Measurements from ENCODE around the gene EBF4. TPM values are rescaled to one million over a fixed set of nuclear protein-coding genes. Genes with fewer than 3 reads are reported as not detected.

EBF4 gene
- polyA plus RNA-seq, 1 donor from 2014 or later = 13.2 TPM

- Histone ChIP-seq H4K20me1 (ENCODE audit: insufficient read depth) (no peaks in the 10 kb centered on the region), H3K9ac (ENCODE audit: low read length) (no peak overlapping the region), H3K4me2 (ENCODE audit: low read length) (no peak overlapping the region), H3K9me3 (ENCODE audit: low read length) (no peaks in the 10 kb centered on the region), H3K27me3 (ENCODE audit: insufficient read depth, low read depth, low read length) (peaks cover 36% of the 10 kb centered on the region), H3K4me3 (ENCODE audit: low read length) (no peak overlapping the region), H3K9me2 (ENCODE audit: insufficient read depth, low read length) (no peaks in the 10 kb centered on the region), H3K27ac (ENCODE audit: low read length) (no peak overlapping the region), H3K79me2 (replicated peaks; ENCODE audit: insufficient read depth, low read length) (no peaks in the 10 kb centered on the region), H3K36me3 (ENCODE audit: insufficient read depth, low read length) (no peaks in the 10 kb centered on the region), H3F3A (ENCODE audit: insufficient read depth, low read length, poor library complexity, severe bottlenecking) (no peaks in the 10 kb centered on the region), H2AFZ (ENCODE audit: low read depth, low read length) (no peak overlapping the region)
- TF ChIP-seq MXI1 (conservative IDR thresholded peaks at IDR 0.05; ENCODE audit: poor library complexity, severe bottlenecking) (no peak), SMC3 (conservative IDR thresholded peaks at IDR 0.05; ENCODE audit: poor library complexity) (no peak), RAD21 (conservative IDR thresholded peaks at IDR 0.05) (no peak), TAF1 (IDR thresholded peaks at IDR 0.05; ENCODE audit: low read depth) (no peak), POLR2AphosphoS5 (IDR thresholded peaks at IDR 0.05) (no peak), REST (IDR thresholded peaks at IDR 0.05; ENCODE audit: borderline replicate concordance) (no peak), EP300 (conservative IDR thresholded peaks at IDR 0.05; ENCODE audit: poor library complexity, severe bottlenecking) (no peak), EZH2 (IDR thresholded peaks at IDR 0.05; ENCODE audit: borderline replicate concordance, insufficient read depth, low read length, poor library complexity, severe bottlenecking) (no peak), CTCF (IDR thresholded peaks at IDR 0.05; ENCODE audit: poor library complexity, severe bottlenecking) (no peak)
Measured at GRCh38 chr20:2798095-2798805, 105.7 kb downstream of the EBF4 start.

GRCh38 chr20:2798814-2799213 lies 106.2 kb downstream of the EBF4 start:
- Histone ChIP-seq H3K27me3 (ENCODE audit: insufficient read depth, low read depth, low read length) (peaks cover 40% of the 10 kb centered on the region), H3F3A (ENCODE audit: insufficient read depth, low read length, poor library complexity, severe bottlenecking) (no peaks in the 10 kb centered on the region), H3K4me2 (ENCODE audit: low read length) (no peak overlapping the region), H3K27ac (ENCODE audit: low read length) (no peak overlapping the region), H2AFZ (ENCODE audit: low read depth, low read length) (no peak overlapping the region), H4K20me1 (ENCODE audit: insufficient read depth) (no peaks in the 10 kb centered on the region), H3K9ac (ENCODE audit: low read length) (peak overlapping the region; percentile 63), H3K36me3 (ENCODE audit: insufficient read depth, low read length) (no peaks in the 10 kb centered on the region), H3K79me2 (replicated peaks; ENCODE audit: insufficient read depth, low read length) (no peaks in the 10 kb centered on the region), H3K9me3 (ENCODE audit: low read length) (no peaks in the 10 kb centered on the region), H3K9me2 (ENCODE audit: insufficient read depth, low read length) (no peaks in the 10 kb centered on the region), H3K4me3 (ENCODE audit: low read length) (peak overlapping the region; percentile 75)
- TF ChIP-seq SMC3 (conservative IDR thresholded peaks at IDR 0.05; ENCODE audit: poor library complexity) (no peak), REST (IDR thresholded peaks at IDR 0.05; ENCODE audit: borderline replicate concordance) (no peak), CTCF (IDR thresholded peaks at IDR 0.05; ENCODE audit: poor library complexity, severe bottlenecking) (no peak), TAF1 (IDR thresholded peaks at IDR 0.05; ENCODE audit: low read depth) (no peak), POLR2AphosphoS5 (IDR thresholded peaks at IDR 0.05) (no peak), RAD21 (conservative IDR thresholded peaks at IDR 0.05) (no peak)

Data from neural cell (in vitro differentiated cells).